Neural cell (in vitro differentiated cells): Measurements from ENCODE around the gene ZNF709. TPM values are rescaled to one million over a fixed set of nuclear protein-coding genes. Genes with fewer than 3 reads are reported as not detected.

ENCODE experiments used
- H2AFZ ChIP-seq: fragments of 200-600, 300-800 bp; sonication (generic), shearing (Covaris generic); 2 replicates; pipeline ENCODE4 v1.6.0; 2014; ENCODE audit warnings: low read depth, mild to moderate bottlenecking, antibody characterized with exemption, low read length, moderate library complexity
- H3F3A ChIP-seq: fragments of 200-600 bp; shearing (Covaris generic); 2 replicates; pipeline ENCODE4 v1.6.1; 2016; ENCODE audit warnings: mild to moderate bottlenecking, moderate library complexity, mixed read lengths, antibody characterized with exemption, low read length; ENCODE audit not compliant: insufficient read depth, poor library complexity, severe bottlenecking
- H3K27ac ChIP-seq: fragments of 200-600, 300-800 bp; sonication (generic), shearing (Covaris generic); 2 replicates; pipeline ENCODE4 v1.5.1; 2014; ENCODE audit warnings: mild to moderate bottlenecking, low read length, moderate library complexity
- H3K27me3 ChIP-seq: fragments of 300-800, 200-600 bp; sonication (generic), shearing (Covaris generic); 2 replicates; pipeline ENCODE4 v1.6.0; 2014; ENCODE audit warnings: mild to moderate bottlenecking, low read depth, low read length, moderate library complexity; ENCODE audit not compliant: insufficient read depth
- H3K36me3 ChIP-seq: fragments of 300-800, 200-600 bp; sonication (generic), shearing (Covaris generic); 2 replicates; pipeline ENCODE4 v1.5.1; 2014; ENCODE audit warnings: mild to moderate bottlenecking, antibody characterized with exemption, low read length, moderate library complexity; ENCODE audit not compliant: insufficient read depth
- H3K4me2 ChIP-seq: fragments of 300-800, 200-600 bp; sonication (generic), shearing (Covaris generic); 2 replicates; pipeline ENCODE4 v1.6.0; 2014; ENCODE audit warnings: mild to moderate bottlenecking, low read length
- H3K4me3 ChIP-seq: fragments of 300-800, 200-600 bp; sonication (generic), shearing (Covaris generic); 2 replicates; pipeline ENCODE4 v1.5.1; 2014; ENCODE audit warnings: mild to moderate bottlenecking, low read length, moderate library complexity
- H3K79me2 ChIP-seq: fragments of 200-600 bp; shearing (Covaris generic); replicated peaks from 2 replicates; pipeline ENCODE4 v1.6.0; 2014; ENCODE audit warnings: mild to moderate bottlenecking, low read length, moderate library complexity; ENCODE audit not compliant: insufficient read depth
- H3K9ac ChIP-seq: fragments of 300-800, 200-600 bp; sonication (generic), shearing (Covaris generic); 2 replicates; pipeline ENCODE4 v1.6.1; 2016; ENCODE audit warnings: mild to moderate bottlenecking, low read length, mixed read lengths
- H3K9me2 ChIP-seq: fragments of 200-600 bp; shearing (Covaris generic); 2 replicates; pipeline ENCODE4 v1.6.1; 2016; ENCODE audit warnings: mild to moderate bottlenecking, low read length, mixed read lengths; ENCODE audit not compliant: insufficient read depth
- H3K9me3 ChIP-seq: fragments of 200-600, 300-800 bp; sonication (generic), shearing (Covaris generic); 2 replicates; pipeline ENCODE4 v1.6.1; 2016; ENCODE audit warnings: mild to moderate bottlenecking, mixed run types, low read length, moderate library complexity, mixed read lengths
- H4K20me1 ChIP-seq: fragments of 200-600 bp; shearing (Covaris generic); 2 replicates; pipeline ENCODE4 v1.6.1; 2016; ENCODE audit warnings: mild to moderate bottlenecking, mixed run types; ENCODE audit not compliant: insufficient read depth
- EP300 ChIP-seq: fragments of 450-650 bp; conservative IDR thresholded peaks from 2 replicates; pipeline ENCODE4 v1.6.1; 2014; ENCODE audit warnings: antibody characterized with exemption, mild to moderate bottlenecking, moderate library complexity; ENCODE audit not compliant: poor library complexity, severe bottlenecking
- EZH2 ChIP-seq: fragments of 200-600, 300-800 bp; shearing (Covaris generic), sonication (generic); IDR thresholded peaks from 2 replicates; pipeline ENCODE4 v1.6.1; 2014; ENCODE audit warnings: antibody characterized with exemption, low read length, borderline replicate concordance, mild to moderate bottlenecking; ENCODE audit not compliant: insufficient read depth, poor library complexity, severe bottlenecking
- MXI1 ChIP-seq: fragments of 450-650 bp; conservative IDR thresholded peaks from 2 replicates; pipeline ENCODE4 v1.6.1; 2014; ENCODE audit warnings: antibody characterized with exemption, mild to moderate bottlenecking; ENCODE audit not compliant: poor library complexity, severe bottlenecking
- POLR2AphosphoS5 ChIP-seq: IDR thresholded peaks from 2 replicates; pipeline ENCODE4 v1.6.1; 2012
- RAD21 ChIP-seq: fragments of 450-650 bp; conservative IDR thresholded peaks from 2 replicates; pipeline ENCODE4 v1.6.1; 2014; ENCODE audit warnings: antibody characterized with exemption, mild to moderate bottlenecking, moderate library complexity
- SMC3 ChIP-seq: fragments of 450-650 bp; conservative IDR thresholded peaks from 2 replicates; pipeline ENCODE4 v1.6.1; 2014; ENCODE audit warnings: antibody characterized with exemption, mild to moderate bottlenecking, moderate library complexity; ENCODE audit not compliant: poor library complexity
- TAF1 ChIP-seq: IDR thresholded peaks from 2 replicates; pipeline ENCODE4 v1.6.1; 2012; ENCODE audit warnings: low read depth
- polyA plus RNA-seq: library from polyadenylated mRNA; depleted of rRNA; stranded (reverse); fragments of >200 nt; gene quantifications from 2 replicates; pipeline ENCODE4 v1.2.3, GENCODE V29; 2014
- TF ChIP-seq, protein P1 (sequence below): fragments of 450-650 bp; IDR thresholded peaks from 2 replicates; pipeline ENCODE4 v1.5.1; 2014; ENCODE audit warnings: antibody characterized with exemption, mild to moderate bottlenecking, moderate library complexity; ENCODE audit not compliant: poor library complexity, severe bottlenecking
- TF ChIP-seq, protein P2 (sequence below): IDR thresholded peaks from 2 replicates; pipeline ENCODE4 v1.6.1; 2012; ENCODE audit warnings: borderline replicate concordance

The ZNF709 gene
- polyA plus RNA-seq, 1 donor from 2014 or later: 17.4 TPM

DNA sequence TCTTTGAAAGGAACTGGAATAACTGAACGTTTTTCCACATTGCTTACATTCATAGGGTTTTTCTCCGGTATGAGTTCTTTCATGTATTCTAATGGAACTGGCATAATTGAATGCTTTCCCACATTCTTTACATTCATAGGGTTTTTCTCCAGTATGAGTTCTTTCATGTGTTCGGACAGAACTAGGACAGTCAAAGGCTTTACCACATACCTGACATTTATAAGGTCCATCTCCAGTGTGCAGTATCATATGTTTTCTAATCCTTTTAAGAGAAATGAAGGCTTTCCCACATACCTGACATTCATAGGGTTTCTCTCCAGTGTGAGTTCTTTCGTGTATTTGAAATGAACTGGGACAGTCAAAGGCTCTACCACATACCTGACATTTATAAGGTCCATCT, 41.9 kb upstream of the ZNF709 start:
- Histone ChIP-seq H3K4me3 (no peak overlapping the region), H3K9me2 (no peaks in the 10 kb centered on the region), H3K9me3 (peaks cover 55% of the 10 kb centered on the region), H3K27me3 (no peaks in the 10 kb centered on the region), H3K79me2 (peaks cover 12% of the 10 kb centered on the region), H3K27ac (no peak overlapping the region), H3K4me2 (no peak overlapping the region), H2AFZ (no peak overlapping the region), H3K36me3 (peaks cover 49% of the 10 kb centered on the region), H4K20me1 (no peaks in the 10 kb centered on the region), H3K9ac (no peak overlapping the region), H3F3A (no peaks in the 10 kb centered on the region)
- TF ChIP-seq, protein P1, sequence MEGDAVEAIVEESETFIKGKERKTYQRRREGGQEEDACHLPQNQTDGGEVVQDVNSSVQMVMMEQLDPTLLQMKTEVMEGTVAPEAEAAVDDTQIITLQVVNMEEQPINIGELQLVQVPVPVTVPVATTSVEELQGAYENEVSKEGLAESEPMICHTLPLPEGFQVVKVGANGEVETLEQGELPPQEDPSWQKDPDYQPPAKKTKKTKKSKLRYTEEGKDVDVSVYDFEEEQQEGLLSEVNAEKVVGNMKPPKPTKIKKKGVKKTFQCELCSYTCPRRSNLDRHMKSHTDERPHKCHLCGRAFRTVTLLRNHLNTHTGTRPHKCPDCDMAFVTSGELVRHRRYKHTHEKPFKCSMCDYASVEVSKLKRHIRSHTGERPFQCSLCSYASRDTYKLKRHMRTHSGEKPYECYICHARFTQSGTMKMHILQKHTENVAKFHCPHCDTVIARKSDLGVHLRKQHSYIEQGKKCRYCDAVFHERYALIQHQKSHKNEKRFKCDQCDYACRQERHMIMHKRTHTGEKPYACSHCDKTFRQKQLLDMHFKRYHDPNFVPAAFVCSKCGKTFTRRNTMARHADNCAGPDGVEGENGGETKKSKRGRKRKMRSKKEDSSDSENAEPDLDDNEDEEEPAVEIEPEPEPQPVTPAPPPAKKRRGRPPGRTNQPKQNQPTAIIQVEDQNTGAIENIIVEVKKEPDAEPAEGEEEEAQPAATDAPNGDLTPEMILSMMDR: no peak
- TF ChIP-seq, protein P2, sequence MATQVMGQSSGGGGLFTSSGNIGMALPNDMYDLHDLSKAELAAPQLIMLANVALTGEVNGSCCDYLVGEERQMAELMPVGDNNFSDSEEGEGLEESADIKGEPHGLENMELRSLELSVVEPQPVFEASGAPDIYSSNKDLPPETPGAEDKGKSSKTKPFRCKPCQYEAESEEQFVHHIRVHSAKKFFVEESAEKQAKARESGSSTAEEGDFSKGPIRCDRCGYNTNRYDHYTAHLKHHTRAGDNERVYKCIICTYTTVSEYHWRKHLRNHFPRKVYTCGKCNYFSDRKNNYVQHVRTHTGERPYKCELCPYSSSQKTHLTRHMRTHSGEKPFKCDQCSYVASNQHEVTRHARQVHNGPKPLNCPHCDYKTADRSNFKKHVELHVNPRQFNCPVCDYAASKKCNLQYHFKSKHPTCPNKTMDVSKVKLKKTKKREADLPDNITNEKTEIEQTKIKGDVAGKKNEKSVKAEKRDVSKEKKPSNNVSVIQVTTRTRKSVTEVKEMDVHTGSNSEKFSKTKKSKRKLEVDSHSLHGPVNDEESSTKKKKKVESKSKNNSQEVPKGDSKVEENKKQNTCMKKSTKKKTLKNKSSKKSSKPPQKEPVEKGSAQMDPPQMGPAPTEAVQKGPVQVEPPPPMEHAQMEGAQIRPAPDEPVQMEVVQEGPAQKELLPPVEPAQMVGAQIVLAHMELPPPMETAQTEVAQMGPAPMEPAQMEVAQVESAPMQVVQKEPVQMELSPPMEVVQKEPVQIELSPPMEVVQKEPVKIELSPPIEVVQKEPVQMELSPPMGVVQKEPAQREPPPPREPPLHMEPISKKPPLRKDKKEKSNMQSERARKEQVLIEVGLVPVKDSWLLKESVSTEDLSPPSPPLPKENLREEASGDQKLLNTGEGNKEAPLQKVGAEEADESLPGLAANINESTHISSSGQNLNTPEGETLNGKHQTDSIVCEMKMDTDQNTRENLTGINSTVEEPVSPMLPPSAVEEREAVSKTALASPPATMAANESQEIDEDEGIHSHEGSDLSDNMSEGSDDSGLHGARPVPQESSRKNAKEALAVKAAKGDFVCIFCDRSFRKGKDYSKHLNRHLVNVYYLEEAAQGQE: no peak
- TF ChIP-seq SMC3 (no peak), POLR2AphosphoS5 (no peak), MXI1 (no peak), EZH2 (no peak), TAF1 (no peak), RAD21 (no peak), EP300 (no peak)

DNA sequence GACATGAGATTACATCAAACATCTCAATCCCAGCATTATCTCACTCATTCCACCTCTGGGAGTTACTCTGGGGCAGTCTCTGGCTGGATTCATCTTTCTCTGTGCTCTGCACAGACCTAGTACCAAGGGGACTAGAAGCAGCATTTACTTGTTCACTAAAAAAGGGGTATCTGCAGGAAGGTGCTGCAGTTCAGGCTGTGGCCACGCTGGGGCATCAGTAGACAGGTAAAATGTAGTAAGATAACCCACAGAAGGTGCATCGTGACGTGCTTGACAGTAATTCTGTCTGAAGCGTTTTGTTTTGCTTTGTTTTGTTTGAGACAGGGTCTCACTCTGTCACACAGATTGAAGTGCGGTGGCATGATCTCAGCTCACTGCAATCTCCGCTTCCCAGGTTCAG, 37.4 kb upstream of the ZNF709 start:
- peaks cover 34% of the 10 kb centered on the region for H3K36me3 ChIP-seq
- TF ChIP-seq, protein P2: no peak
- no peak for TF ChIP-seq MXI1
- no peak for TF ChIP-seq SMC3
- TF ChIP-seq EZH2: no peak
- no peak for TF ChIP-seq RAD21
- no peak for TF ChIP-seq EP300
- no peak for TF ChIP-seq TAF1
- TF ChIP-seq, protein P1: no peak
- TF ChIP-seq POLR2AphosphoS5: no peak
- H3K9ac ChIP-seq: no peak overlapping the region
- no peak overlapping the region for H3K4me2 ChIP-seq
- no peaks in the 10 kb centered on the region for H3K9me2 ChIP-seq
- H3K27me3 ChIP-seq: no peaks in the 10 kb centered on the region
- H2AFZ ChIP-seq: no peak overlapping the region
- no peaks in the 10 kb centered on the region for H4K20me1 ChIP-seq
- H3K27ac ChIP-seq: no peak overlapping the region
- no peaks in the 10 kb centered on the region for H3F3A ChIP-seq
- no peaks in the 10 kb centered on the region for H3K79me2 ChIP-seq
- H3K9me3 ChIP-seq: peaks cover 36% of the 10 kb centered on the region
- H3K4me3 ChIP-seq: no peak overlapping the region
